T-helper 22 cell (primary cell): ENCODE data around the gene CDCA4.
"Not testable (repeated sequence)": the region's sequence is repeated elsewhere in the genome, so short reads cannot be mapped to it uniquely, and the experiment has no call there.

Source experiments
- DNase-seq: peaks from one replicate; pipeline ENCODE4 v3.0.0-alpha.2; 2020; ENCODE audit warnings: low read depth

The CDCA4 gene

DNA sequence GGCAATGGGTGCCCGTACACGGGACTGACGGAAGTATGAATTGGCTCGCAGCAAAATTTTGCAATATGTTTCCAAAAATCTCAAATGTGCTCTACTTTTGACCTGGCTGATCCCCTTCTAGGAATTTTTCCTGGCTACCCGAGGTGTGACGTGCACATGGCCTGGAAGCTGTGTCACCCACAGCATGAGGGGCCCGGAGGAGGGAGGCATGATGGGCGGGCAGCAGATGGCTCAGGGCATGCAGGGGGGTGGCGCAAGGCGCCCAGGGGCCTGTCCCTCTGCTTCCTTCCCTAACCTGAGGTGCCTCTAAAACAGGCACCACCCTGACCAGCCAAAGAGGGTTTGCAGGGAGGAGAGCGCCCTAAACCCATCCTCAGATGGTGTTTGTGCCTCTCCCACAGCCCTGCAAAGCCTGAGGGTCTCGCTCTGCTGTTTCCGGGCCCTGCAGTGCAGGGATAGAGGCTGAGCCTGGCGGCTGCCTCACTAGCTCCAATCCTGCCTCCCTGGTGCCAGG, 37.7 kb upstream of the CDCA4 start:
- DNase-seq, result no peak

DNA sequence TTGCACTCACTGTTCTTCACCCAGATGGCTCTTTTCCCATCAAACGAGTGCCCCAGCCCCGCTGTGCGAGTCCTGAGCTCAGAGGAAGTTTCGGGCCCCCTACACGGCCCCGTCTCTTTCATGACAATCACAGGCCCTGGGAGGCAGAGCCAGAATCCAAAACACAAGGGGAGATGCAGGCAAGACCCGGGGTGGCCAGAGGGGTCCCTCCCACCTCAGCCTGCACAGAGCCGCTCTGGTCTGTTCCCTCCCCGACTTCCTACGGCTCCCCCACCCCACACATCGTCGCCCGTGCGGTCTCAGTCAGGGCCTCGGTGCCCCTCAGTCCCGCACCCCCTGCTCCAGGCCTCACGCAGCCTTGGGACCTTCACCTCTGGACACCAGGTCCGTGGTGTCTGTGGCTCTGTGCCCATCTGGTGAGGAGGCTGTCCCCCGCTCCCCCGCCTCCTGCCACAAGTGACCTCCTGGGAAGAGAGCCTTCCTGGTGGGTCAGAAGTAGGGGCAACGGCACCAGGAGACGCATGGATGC, 35.5 kb upstream of the CDCA4 start:
- no peak for DNase-seq

DNA sequence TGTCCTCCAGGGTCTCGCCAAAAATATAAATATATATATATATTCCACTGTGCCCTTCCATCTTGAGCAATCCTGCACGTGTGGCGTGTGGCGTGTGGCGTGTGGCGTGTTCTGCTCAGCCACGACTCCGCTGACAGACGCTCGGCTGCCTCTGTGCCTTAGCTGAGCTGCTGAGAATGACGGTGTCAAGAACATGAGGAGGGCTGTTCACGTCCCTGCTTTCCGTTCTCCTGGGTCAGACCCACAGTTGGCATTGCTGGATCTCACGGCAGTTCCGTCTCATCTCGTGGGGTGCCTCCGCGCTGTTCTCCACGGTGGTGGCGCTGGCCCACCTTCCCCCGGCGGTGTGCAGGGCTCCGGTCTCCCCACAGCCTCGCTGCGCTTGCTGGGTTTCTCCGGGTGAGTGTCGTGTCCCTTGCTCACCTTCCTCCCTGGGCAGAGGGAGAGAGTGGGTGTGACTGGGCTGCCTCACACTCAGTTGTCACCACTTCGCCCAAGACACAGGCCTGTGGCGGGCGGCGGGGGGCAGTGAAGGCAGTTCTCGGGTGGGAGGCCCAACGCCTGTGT, 34.9 kb upstream of the CDCA4 start:
- DNase-seq, result no peak

DNA sequence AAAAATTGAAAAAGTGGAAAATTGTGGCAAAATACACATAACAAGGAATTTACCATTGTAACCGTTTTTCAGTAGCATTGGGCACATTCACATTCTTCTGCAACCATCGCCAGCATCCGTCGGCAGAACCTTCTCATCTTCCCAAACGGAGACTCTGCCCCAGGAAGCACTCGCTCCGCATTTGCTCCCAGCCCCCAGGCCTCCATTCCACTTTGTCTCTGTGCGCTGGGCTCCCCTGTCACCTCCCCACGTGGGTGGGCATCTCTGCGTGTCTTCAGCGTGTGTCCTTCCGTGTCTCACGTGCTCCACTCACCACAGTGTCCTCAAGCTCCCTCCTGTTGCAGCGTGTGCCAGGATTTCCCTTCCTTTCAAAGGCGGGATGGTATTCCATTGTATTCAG, 34.5 kb upstream of the CDCA4 start:
- DNase-seq, result no peak

DNA sequence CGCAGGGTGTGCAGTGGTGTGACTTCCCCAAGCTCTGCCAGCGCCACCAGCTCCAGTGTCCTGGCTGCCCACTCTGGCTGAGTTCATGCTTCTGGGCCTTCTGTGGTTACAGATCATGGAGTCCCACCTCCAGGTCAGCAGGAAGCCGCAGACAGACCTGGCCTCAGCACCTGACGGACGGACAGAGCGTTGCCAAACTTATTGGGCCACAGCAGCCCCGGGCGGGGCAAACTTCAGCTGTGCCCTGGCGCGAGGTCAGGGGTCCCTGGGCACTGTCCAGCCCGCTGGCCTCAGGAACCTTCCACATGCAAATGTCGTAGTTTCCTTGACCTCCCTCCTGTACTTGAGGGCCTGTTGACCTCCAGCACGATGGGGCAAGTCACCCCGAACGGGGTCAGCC, 33.1 kb upstream of the CDCA4 start:
- DNase-seq, result no peak

DNA sequence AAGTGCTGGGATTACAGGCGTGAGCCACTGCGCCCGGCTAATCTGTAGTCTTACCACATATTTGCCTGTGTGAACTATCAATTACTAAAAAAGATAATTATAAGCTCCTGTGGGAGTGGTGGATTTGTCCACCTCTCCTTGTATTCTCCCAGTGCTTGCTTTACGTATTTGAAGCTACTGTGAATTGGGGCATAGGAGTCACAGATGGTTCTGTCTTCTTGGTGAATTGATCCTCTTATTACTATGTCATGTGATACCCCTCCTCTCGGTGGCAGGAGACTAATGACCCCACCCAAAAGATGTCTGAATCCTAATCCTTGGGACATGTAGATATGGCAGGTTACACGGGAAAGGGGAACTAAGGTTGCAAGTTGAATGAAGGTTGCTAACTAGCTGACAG, 32.5 kb upstream of the CDCA4 start:
- no peak for DNase-seq

DNA sequence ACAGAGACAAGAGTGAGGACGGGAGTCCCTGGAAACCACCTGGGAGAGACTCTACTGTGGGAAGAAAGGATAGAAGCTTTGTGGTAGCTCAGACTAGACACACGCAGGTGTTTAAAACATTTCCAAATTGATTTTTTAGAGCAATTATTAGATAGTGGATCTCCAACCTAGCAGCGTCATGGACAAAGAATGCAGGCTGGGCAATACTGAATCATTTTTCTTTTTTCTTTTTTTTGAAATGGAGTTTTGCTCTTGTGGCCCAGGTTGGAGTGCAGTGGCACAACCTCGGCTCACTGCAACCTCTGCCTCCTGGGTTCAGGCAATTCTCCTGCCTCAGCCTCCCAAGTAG, 31.2 kb upstream of the CDCA4 start:
- DNase-seq, result no peak

DNA sequence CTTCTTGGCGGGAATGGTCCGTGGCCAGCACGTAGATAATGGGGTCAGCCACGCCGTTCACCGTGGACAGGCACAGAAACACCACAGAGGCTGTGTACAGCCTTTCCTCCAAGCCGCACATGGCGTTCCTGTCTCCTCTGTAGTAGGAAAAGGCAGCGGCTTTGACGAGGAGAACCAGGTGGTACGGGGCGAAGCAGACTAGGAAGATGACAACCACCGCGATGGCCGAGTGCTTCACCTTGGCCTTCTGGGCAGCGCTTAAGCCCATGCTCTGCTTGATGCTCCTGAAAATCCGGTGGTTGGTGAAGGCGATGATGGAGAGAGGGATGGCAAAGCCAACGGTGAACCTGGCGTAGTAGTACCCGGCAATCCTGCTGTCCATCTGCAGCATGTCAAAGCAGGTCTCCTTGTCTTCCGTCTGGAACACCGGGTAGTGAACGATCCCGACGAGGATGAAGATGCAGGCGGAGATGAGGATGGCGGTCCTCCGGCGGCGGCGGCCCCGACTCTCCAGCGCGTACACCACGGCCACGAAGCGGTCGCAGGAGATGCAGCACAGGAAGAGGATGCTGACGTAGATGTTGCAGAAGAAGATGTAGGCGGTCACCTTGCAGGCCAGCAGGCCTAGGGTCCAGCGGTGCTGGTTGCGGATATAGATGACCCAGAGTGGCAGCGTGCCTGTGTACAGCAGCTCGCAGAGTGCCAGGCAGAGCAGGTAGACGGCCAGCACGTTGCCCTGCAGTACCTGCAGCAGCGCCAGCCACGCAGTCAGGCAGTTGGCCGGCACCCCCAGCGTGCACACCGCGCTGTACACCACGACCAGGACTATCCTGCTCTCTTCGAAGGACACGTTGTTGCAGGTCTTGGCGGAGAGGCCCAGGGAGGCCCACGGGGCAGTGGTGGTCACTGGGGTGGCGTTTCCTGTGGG, 30.6 kb upstream of the CDCA4 start:
- DNase-seq, result no peak

DNA sequence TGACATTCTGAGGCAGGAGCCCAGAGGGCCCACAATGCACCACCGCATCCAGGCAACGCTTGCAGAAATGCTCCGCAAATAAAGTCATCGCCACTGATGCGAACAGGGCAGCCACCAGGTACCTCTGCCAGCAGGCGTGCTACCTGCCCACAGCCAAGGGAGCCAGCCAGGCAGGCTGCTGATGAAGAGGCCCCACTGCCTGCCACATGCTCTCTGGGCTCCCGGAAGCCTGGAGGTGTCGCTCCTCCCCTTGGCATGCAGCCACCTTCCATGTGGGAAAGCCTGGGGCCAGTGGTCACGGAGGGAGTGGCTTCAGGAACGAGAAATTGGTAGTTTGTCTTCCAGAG, 29.6 kb upstream of the CDCA4 start:
- DNase-seq, result no peak

DNA sequence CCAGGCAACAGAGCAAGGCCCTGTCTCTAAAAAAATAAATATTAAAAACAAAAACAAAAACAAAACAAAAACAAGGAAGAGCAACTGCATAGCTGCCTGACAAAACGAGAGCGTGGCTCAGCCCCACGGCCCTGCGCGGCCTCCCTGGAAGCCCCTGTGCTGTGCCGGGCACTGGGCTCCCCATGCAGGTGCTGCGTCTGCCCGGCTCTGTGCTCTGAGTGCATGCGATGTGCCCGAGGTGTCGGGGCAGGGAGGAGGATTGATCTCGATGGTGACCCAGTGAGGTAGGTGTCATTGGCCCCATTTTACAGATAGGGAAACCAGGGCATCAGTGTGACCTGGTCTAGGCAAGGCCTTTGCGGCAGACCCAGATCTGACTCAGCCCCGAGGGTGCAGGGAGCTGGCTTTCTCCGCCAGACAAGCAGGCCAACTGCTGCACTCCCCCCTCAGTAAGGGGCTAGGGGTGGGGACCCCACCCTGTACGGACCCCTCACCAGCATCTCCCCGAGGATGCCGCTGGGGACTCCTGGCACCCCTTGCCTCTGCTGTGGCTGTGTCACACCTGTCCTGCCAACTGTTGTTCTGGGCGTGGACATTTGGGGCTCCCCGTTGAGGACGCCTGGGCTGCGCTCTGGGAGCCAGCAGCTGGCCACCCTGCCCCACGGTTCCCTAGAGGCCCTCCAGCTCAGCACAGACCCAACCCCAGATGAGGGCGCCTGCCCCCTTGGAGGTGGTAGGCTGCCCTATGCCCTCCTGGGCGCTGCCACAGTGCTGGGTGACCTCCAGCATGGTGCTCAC, 29.1 kb upstream of the CDCA4 start:
- DNase-seq, result no peak

DNA sequence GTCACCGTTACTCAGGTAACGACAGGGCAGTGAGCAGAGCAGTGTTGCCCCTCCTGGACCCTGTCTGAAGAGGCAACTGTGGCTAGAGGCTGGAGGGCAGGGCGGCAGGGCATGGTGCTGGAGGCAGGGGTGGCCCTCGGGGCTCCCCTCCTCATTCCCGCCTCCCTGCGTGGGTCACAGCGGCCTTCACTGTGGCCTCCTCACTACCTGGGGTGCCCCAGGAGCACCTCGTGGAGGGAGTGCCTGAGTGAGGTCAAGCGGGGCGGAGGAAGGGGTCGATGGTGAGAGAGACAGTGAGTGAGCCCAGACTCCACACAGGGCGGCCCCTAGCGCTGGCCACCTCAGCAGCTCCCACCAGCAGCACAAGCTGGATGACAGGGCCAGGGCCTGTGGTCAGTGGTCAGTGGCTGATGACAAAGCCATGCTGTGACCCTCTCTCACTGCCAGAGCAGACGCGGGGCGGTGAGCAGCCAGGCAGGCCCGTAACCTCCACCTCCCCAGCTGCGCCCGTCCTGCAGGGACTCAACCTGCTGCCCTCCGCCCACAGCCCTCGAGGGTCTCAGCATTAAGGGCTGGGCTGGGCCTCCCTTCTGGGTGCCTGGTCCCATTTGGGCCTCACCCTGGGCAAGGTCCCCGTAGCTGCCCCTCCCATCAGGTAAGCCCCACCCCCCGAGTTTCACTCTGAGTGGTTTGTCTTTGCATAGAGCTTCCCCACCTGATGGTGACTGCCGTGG, 26.6 kb upstream of the CDCA4 start:
- no peak for DNase-seq

DNA sequence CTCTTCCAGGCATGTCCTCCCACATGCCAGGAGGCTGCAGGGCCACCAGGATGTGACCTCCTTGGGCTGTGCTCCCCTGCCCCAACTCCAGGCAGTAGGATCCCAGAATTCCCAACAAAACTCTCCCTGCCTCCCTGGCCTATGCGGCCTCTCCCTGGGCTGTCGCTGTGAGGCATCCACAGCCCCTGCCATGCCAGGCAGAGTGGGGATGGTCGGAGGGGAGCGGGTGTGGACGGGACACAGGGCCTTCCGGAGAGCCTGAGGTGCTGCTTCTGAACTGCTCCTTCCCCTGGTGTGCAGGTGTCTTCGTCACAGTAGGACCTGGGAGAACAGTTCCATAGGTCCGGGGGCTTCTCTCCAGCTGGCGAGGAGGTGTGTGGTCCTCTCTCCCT, 26.0 kb upstream of the CDCA4 start:
- DNase-seq, result no peak

DNA sequence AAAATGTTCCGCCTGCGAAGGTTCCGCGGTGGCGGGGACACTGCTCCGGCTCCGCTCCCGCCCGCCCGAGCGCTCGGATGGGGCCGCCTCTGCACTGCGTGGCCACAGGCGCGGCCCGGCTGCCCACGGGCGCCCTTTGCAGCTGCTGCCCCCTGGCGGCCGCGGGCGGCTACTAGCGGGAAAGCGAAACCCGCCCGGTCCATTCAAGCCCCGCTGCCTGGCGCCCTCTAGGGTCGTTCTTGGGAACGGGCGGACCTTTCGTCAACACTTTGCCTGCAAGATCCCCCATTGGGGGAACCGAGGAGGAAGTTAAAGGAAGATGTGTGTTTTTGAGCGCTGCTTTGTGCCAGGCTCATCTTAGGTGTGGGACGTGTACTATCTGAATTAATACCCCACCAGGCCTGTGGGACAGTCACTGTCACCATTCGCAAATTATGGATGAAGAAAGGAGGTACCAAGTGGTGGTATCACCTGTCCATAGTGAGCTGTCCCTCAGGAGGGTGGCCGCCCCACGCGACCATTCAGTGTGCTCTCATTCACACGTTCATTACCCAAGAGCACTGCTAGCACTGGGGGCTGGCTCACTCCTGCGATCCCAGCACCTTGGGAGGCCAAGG, 24.9 kb upstream of the CDCA4 start:
- DNase-seq, result peak; percentile 77

DNA sequence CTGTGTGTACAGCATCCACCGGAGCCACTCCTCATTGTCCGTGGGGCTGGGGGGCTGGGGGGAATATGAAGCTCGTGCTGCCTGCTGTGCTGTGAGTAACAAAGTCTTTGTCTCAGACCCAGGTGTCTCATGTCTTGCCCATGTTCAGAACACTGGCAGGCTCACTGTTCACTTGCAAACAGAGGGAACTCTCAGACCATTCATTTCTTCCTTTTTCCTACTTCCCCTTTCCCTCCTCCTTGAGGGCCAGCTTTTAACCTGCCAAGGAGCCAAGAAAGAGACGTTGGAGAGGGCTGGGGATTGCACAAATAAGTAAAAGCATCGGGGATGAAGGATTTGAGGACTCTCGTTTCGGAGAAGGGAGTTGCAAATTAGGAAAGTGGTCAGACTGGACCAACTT, 22.8 kb upstream of the CDCA4 start:
- no peak for DNase-seq

DNA sequence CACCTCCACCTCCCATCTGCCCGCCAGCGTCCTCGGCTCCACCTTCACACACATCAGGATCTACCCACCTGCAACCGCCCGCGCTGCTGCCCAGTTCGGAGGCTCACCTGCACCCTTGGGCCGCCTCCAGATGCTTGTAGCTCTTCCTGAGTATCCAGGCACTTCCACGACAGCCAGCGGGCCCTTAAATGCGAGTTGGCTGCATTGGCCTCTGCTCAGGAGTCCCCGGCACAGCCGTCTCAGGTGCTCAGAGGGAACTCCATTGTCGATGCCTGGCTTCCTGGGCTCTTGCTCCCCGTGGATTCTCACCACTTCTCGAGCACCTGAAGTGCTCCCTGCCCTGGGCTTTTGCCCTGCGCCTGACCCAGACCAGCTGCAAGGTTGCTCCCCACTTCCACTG, 21.9 kb upstream of the CDCA4 start:
- no peak for DNase-seq

DNA sequence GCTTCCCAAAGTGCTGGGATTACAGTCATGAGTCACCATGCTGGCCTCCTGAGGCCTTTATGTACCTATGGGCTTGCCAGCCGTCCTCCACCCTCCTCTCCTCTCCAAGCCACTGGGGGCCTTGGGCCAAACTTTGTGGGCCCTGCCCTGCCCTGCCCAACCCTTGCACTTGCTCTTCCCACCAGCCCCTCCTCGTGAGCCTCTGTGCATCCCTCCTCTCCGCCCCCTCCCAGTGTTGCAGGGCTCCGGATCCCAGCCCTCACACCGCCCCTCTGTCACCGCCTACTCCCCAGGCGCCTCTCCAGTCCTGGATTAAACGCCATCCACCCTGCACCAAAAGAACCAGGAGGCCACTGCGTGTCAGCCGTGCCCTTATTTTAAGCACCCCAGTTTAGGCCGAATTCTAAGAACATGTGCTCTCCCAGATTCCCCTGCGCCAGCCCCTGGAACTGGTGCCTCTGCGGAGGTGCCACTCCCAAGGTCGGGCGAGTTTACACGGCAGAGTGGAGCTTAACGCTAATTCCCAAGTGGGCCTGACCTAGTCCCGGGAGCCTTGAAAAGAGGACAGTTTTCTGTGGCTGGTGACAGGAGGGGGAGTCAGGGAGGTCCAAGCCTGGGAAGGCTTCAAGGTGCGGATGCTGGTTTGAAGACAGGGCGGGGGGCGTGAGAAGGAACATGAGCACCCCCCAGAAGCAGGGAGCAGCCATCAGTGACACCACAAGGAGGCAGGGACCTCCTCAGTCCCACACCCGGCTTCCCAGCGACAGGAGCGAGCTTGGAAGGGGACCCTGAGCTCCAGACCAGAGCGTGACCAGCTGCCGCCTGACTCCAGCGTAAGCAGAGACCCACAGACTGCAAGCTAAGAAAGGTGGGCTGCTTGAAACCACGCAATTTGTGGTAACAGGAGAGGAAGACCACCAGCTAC, 21.2 kb upstream of the CDCA4 start:
- no peak for DNase-seq

DNA sequence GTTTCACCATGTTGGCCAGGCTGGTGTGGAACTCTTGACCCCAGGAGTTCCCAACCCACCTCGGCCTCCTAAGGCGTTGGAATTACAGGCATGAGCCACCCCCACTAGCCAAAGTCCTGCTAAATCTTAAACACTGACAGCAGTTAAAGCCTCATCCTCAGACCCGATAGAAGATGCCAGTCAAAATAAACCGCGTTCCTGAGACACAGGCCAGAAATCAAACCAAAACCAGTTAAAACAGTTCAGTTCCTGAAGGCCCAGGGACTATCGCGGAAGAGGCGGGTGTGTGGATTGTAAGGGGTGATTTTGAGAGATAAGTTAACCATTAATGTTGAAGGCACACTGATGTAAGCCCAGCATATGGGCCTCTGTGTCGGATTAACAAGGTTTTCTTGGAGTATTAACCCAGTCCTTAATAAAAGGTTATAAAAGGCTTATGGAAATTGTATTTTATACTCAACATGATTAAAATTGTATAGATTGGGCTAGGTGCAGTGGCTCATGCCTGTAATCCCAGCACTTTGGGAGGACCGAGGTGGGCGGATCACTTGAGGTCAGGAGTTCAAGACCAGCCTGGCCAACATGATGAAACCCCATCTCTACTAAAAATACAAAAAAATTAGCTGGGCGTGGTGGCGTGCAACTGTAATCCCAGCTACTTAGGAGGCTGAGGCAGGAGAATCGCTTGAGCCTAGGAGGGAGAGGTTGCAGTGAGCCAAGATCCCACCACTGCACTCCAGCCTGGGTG, 18.7 kb upstream of the CDCA4 start:
- DNase-seq, result no peak

DNA sequence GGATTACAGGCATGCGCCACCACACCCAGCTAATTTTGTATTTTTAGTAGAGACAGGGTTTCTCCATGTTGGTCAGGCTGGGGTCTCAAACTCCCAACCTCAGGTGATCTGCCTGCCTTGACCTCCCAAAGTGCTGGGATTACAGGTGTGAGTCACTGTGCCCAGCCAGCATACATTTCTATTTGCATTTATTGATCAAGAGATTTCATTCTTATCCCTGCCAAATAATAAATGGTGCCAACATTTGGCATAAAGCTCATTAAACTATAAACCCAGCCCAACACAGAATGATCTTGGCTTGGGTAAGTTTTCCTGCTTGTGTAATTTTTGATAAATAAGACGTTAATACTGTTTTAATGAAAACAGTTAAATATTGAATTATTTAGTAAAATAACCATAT, 14.7 kb upstream of the CDCA4 start:
- not testable (repeated sequence) for DNase-seq

DNA sequence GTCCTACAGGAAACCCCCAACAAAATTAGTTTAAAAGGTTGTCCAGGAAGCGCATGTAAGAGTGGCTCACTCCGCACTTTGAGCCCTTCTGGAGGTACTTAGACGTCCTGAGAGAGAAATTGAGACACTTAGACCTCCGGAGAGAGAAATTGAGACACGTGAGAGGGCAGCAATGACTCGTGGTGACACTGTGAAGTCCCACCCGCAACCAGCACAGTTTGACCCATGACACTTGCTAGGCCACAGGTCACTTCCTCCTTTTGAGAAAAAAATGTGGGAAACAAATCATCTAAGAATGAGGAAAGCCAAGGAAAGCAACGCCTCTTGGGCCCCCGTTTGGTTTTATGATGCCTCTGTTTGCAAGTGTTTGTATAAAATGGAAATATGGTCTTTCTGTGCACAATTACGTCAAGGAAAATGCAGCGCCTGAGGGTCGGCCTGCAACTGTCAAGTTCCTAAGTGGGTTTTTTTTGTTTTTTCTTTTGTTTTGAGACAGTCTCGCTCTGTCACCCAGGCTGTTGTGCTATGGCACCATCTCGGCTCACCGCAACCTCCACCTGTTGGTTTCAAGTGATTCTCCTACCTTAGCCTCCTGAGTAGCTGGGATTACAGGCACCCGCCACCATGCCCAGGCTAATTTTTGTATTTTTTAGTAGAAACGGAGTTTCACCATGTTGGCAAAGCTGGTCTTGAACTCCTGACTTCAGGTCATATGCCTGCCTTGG, 13.6 kb upstream of the CDCA4 start:
- no peak for DNase-seq
